ENCODE results near the gene MPDZ.

DNA sequence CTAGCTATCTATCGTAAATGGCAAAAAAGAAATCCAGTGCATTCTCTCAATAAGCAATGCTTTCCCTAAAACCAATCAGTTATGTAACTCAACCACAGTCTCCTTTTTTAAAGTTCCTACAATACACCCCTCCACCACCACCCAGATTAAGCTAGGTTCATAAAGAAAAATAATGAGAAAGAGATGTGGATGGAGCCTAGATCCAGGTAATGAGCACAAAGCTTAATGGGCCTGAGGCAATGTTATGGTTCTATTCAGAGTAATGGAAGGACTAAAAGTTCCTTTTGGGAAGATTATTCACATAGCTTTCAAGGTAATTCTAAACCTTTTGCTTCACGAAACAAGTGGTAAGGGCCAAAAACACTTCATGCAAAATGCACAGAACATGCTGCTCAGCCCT is 113.5 kb downstream of the MPDZ start:
- TF ChIP-seq CTCF (IDR thresholded peaks at IDR 0.05; ENCODE audit: borderline replicate concordance, extremely low read depth, low read length, poor library complexity, severe bottlenecking), result no peak
- TF ChIP-seq EZH2 (IDR thresholded peaks at IDR 0.05; ENCODE audit: borderline replicate concordance, low read depth, low read length, severe bottlenecking), result no peak
